Muscle of leg (tissue), 11 donors: Measurements from ENCODE around the gene LMF1. TPM values are rescaled to one million over a fixed set of nuclear protein-coding genes. Genes with fewer than 3 reads are reported as not detected.

Experiments
- DNase-seq: peaks from one replicate; pipeline ENCODE4 v3.0.0; 2013
- H3K27ac ChIP-seq: one replicate; pipeline ENCODE4 v1.5.1; 2013; ENCODE audit warnings: mild to moderate bottlenecking, low read length, control low read depth
- H3K27me3 ChIP-seq: one replicate; pipeline ENCODE4 v1.6.1; 2013; ENCODE audit warnings: low read length; ENCODE audit not compliant: control insufficient read depth, insufficient read depth
- H3K36me3 ChIP-seq: one replicate; pipeline ENCODE4 v1.6.1; 2013; ENCODE audit warnings: low read length; ENCODE audit not compliant: control insufficient read depth, insufficient read depth
- H3K4me1 ChIP-seq: one replicate; pipeline ENCODE4 v1.6.1; 2013; ENCODE audit warnings: low read length; ENCODE audit not compliant: control insufficient read depth, insufficient read depth
- H3K4me3 ChIP-seq: one replicate; pipeline ENCODE4 v1.5.1; 2013; ENCODE audit warnings: low read length, control low read depth
- H3K9me3 ChIP-seq: replicated peaks from 2 replicates; pipeline ENCODE4 v1.6.1; 2013; ENCODE audit warnings: low read depth, low read length; ENCODE audit not compliant: control insufficient read depth
- WGBS: methylation state at CpG from one replicate; pipeline ENCODE4 v1.1.5; 2013; ENCODE audit warnings: missing lambda C conversion rate; ENCODE audit not compliant: insufficient coverage; 5-methylcytosine and 5-hydroxymethylcytosine counted together
- polyA plus RNA-seq, 8 donors: library from polyadenylated mRNA; unstranded; fragments of 120-200 nt; gene quantifications; one replicate each; pipeline versions ENCODE4 v1.2.1 to v1.2.3, GENCODE V29; 2013; ENCODE audit warnings: inconsistent platforms in 1 of 8, low replicate concordance in 1 of 8; ENCODE audit not compliant: insufficient read length in 8 of 8, insufficient read depth in 1 of 8
- total RNA-seq: library from RNA; stranded (reverse); fragments of 120-200 nt; gene quantifications from one replicate; pipeline ENCODE4 v1.2.4, GENCODE V29; 2013

LMF1 gene
- total and polyA plus RNA-seq, 9 donors: 8.7 to 14.1 (median 10.2) TPM

DNA sequence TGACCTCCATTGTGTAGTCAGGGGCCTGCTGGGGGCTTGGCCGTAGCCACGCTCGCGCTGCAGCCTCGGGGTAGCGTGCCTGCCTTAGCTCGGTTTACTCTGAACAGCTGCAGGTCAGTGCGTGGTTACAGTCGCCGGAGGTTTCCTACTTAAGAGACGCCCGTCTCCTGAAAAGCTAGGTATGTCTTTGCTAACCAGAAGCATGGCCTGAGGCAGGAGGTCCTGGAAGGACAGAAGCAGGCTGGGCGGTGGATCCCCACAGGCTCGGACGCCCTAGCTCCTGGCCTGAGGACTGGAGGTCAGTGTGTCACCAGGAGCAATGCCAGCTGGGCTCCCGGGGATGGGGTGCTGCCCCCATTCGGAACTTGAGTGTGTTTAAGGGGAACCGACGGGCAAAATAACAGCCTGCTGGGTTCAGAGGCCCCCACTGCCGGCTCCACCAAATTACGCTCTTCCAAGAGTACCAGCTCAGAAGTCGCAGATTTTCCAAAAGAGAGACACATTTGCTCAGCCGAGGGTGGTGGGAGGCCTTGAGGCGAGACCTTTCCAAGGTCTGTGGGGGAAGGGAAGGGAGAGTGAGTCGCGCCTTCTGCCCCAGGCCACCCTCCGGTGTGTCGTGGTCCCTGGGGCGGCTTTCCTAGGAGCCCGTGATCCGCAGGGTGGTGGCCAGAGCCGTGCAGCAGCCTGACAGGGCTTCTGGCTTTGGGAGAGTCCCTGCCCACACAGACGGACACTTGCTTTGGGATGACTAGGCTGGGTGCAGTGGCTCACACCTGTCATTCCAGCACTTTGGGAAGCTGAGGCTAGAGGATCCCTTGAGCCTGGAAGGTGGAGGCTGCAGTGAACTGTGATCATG is 166.4 kb downstream of the LMF1 start:
- Histone ChIP-seq H3K4me1 (peaks cover 24% of the 10 kb centered on the region), H3K27ac (no peak overlapping the region), H3K4me3 (no peak overlapping the region), H3K36me3 (no peaks in the 10 kb centered on the region), H3K27me3 (peaks cover 48% of the 10 kb centered on the region), H3K9me3 (peaks cover 3% of the 10 kb centered on the region)
- DNase-seq: no peak
- 44% methylated on average over 31 of the region's 33 CpGs for whole genome bisulfite sequencing

- Histone ChIP-seq H3K27me3 (peaks cover 54% of the 10 kb centered on the region), H3K27ac (no peak overlapping the region), H3K4me3 (no peak overlapping the region), H3K36me3 (no peaks in the 10 kb centered on the region), H3K9me3 (no peaks in the 10 kb centered on the region), H3K4me1 (peaks cover 23% of the 10 kb centered on the region)
- no peak for DNase-seq
- WGBS: no CpG with 5 or more reads among the region's 8 CpGs
Measured at GRCh38 chr16:803754-804080, 167.1 kb downstream of the LMF1 start.

Other genes with a start within 250 kb of the LMF1 start
- gene ANTKMT, start 249.8 kb downstream of the LMF1 start, total RNA-seq: 29.8 TPM
- 10 to 100 TPM; 14.1 to 22.8 (median 16.0) TPM for gene ANTKMT, start 249.8 kb downstream of the LMF1 start, polyA plus RNA-seq
- 0.18 TPM for gene CCDC78, start 244.5 kb downstream of the LMF1 start, total RNA-seq
- gene CCDC78, start 244.5 kb downstream of the LMF1 start, polyA plus RNA-seq: 1 to 10 TPM in 7 of 8 donors, under 1 TPM in 1; 0.77 to 2.1 (median 1.3) TPM
- 1.7 TPM for gene HAGHL, start 243.9 kb downstream of the LMF1 start, total RNA-seq
- gene HAGHL, start 243.9 kb downstream of the LMF1 start, polyA plus RNA-seq: 1 to 10 TPM; 1.8 to 4.7 (median 2.9) TPM
- 18.3 TPM for gene CIAO3, start 230.0 kb downstream of the LMF1 start, total RNA-seq
- gene CIAO3, start 230.0 kb downstream of the LMF1 start, polyA plus RNA-seq: 10 to 100 TPM; 14.3 to 19.6 (median 17.5) TPM
- gene MSLN, start 210.2 kb downstream of the LMF1 start, total RNA-seq: 0.31 TPM
- gene MSLN, start 210.2 kb downstream of the LMF1 start, polyA plus RNA-seq: 1 to 10 TPM in 4 of 8 donors, under 1 TPM in 4; 0.23 to 6.9 (median 0.93) TPM
- 9.4 TPM for gene RPUSD1, start 182.6 kb downstream of the LMF1 start, total RNA-seq
- gene RPUSD1, start 182.6 kb downstream of the LMF1 start, polyA plus RNA-seq: 10 to 100 TPM; 10.0 to 13.9 (median 12.0) TPM
- gene CHTF18, start 182.4 kb downstream of the LMF1 start, total RNA-seq: 14.5 TPM
- gene CHTF18, start 182.4 kb downstream of the LMF1 start, polyA plus RNA-seq: 10 to 100 TPM; 11.5 to 27.1 (median 18.0) TPM
- gene GNG13, start 170.2 kb downstream of the LMF1 start, total RNA-seq: not detected
- gene GNG13, start 170.2 kb downstream of the LMF1 start, polyA plus RNA-seq: under 1 TPM in 1 of 8 donors, not detected in 7; 0.20 TPM
- 31.1 TPM for gene SOX8, start 10.8 kb upstream of the LMF1 start, total RNA-seq
- gene SOX8, start 10.8 kb upstream of the LMF1 start, polyA plus RNA-seq: 10 to 100 TPM; 38.7 to 50.9 (median 42.1) TPM
- not detected for gene SSTR5, start 101.8 kb upstream of the LMF1 start, total RNA-seq
- gene SSTR5, start 101.8 kb upstream of the LMF1 start, polyA plus RNA-seq: under 1 TPM in 3 of 8 donors, not detected in 5; 0.08 to 0.13 (median 0.10) TPM
- not detected for gene C1QTNF8, start 125.3 kb upstream of the LMF1 start, total RNA-seq
- gene C1QTNF8, start 125.3 kb upstream of the LMF1 start, polyA plus RNA-seq: not detected
- gene CACNA1H, start 182.1 kb upstream of the LMF1 start, total RNA-seq: 20.7 TPM
- gene CACNA1H, start 182.1 kb upstream of the LMF1 start, polyA plus RNA-seq: 10 to 100 TPM; 35.3 to 56.0 (median 40.0) TPM